ENCODE data around the gene SLC7A4.
"Not testable (repeated sequence)": the region's sequence is repeated elsewhere in the genome, so short reads cannot be mapped to it uniquely, and the experiment has no call there.

DNA sequence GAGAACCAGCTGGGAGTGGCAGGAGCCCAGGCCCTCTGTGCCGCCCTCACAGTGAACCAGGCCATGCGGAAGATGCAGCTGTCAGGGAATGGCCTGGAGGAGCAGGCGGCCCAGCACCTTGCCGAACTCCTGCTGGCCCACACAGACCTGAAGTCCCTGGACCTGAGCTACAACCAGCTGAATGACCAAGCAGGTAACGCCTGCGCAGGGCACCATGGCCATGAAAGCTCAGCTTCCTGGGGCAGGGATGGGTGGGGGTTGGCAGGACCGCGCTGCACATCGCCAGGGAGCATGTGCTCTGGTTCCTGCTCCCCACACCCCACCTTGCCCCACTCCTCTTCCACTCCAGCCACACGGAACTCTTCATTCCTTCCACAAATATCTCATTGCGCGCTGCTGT lies 16.6 kb upstream of the SLC7A4 start:
- TF ChIP-seq, protein P1, sequence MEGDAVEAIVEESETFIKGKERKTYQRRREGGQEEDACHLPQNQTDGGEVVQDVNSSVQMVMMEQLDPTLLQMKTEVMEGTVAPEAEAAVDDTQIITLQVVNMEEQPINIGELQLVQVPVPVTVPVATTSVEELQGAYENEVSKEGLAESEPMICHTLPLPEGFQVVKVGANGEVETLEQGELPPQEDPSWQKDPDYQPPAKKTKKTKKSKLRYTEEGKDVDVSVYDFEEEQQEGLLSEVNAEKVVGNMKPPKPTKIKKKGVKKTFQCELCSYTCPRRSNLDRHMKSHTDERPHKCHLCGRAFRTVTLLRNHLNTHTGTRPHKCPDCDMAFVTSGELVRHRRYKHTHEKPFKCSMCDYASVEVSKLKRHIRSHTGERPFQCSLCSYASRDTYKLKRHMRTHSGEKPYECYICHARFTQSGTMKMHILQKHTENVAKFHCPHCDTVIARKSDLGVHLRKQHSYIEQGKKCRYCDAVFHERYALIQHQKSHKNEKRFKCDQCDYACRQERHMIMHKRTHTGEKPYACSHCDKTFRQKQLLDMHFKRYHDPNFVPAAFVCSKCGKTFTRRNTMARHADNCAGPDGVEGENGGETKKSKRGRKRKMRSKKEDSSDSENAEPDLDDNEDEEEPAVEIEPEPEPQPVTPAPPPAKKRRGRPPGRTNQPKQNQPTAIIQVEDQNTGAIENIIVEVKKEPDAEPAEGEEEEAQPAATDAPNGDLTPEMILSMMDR (IDR thresholded peaks at IDR 0.05), result not testable (repeated sequence)
- not testable (repeated sequence) for TF ChIP-seq EZH2, EZH2phosphoT487 (IDR thresholded peaks at IDR 0.05)

Measured in neural progenitor cell (in vitro differentiated cells).